Stimulated activated CD8-positive, alpha-beta memory T cell treated with anti-CD3 and anti-CD28 coated beads, Interleukin-15, amount 100 ng/mL, for 4 hours (primary cell): Measurements from ENCODE around the gene GNPTG.

ENCODE experiments used
- DNase-seq, 2 donors: peaks; one replicate each; pipeline ENCODE4 v3.0.0-alpha.2; 2020; ENCODE audit warnings: low read depth in 2 of 2

Gene GNPTG

GRCh38 chr16:1347286-1347855, 4.4 kb upstream of the GNPTG start:
- DNase-seq = no peak

- DNase-seq = no peak
Measured at GRCh38 chr16:1347962-1348361, 3.8 kb upstream of the GNPTG start.

GRCh38 chr16:1348441-1348840, 3.3 kb upstream of the GNPTG start:
- no peak for DNase-seq

GRCh38 chr16:1348926-1349325, 2.8 kb upstream of the GNPTG start:
- DNase-seq = no peak

GRCh38 chr16:1349351-1349750, 2.4 kb upstream of the GNPTG start:
- no peak for DNase-seq

- no peak for DNase-seq
Measured at GRCh38 chr16:1349951-1350350, 1.8 kb upstream of the GNPTG start.

GRCh38 chr16:1350691-1351090, 1.0 kb upstream of the GNPTG start:
- no peak for DNase-seq

- no peak for DNase-seq
Measured at GRCh38 chr16:1351215-1351581, 533 bp upstream of the GNPTG start.

GRCh38 chr16:1354815-1355540, 3.2 kb downstream of the GNPTG start:
- no peak for DNase-seq

- no peak for DNase-seq
Measured at GRCh38 chr16:1355591-1355990, 3.9 kb downstream of the GNPTG start.

- no peak for DNase-seq
Measured at GRCh38 chr16:1356061-1356900, 4.5 kb downstream of the GNPTG start.

- DNase-seq = no peak
Measured at GRCh38 chr16:1357906-1358566, 6.3 kb downstream of the GNPTG start.

GRCh38 chr16:1361685-1362360, 10.1 kb downstream of the GNPTG start:
- DNase-seq = no peak

- DNase-seq = no peak
Measured at GRCh38 chr16:1362807-1363206, 11.1 kb downstream of the GNPTG start.

- DNase-seq = no peak
Measured at GRCh38 chr16:1363501-1364041, 11.8 kb downstream of the GNPTG start.

- no peak for DNase-seq
Measured at GRCh38 chr16:1364510-1364909, 12.8 kb downstream of the GNPTG start.

- no peak for DNase-seq
Measured at GRCh38 chr16:1366060-1366711, 14.5 kb downstream of the GNPTG start.

- DNase-seq = no peak
Measured at GRCh38 chr16:1366712-1367299, 15.1 kb downstream of the GNPTG start.

GRCh38 chr16:1367486-1368174, 15.9 kb downstream of the GNPTG start:
- DNase-seq = no peak
